Activated CD4-positive, alpha-beta T cell treated with anti-CD3 and anti-CD28 coated beads, Interleukin-2, amount 50 U/mL, for 48 hours (primary cell): ENCODE measurements around the gene UBASH3A.

ENCODE experiments used
- DNase-seq, 2 experiments: peaks; one replicate each; pipeline ENCODE4 v3.0.0-alpha.2; 2020

Gene UBASH3A

GRCh38 chr21:42471716-42472330, 68.1 kb downstream of the UBASH3A start:
- DNase-seq, result no peak

DNA sequence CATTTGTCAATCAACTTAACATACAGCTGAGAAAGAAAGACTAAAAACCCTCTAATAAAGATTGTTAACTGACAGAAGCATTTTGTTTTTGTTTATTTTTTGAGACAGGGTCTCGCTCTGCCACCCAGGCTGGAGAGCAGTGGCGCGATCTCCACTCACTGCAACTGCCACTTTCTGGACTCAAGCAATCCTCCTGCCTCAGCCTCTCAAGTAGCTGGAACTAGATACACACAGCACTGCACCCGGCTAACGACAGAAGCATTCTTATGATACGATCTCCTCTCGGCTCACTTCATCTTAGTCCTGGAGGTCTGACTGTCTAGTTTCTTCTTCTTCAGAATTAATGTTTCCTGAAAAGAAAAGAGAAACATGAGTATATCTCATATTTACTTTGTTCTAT, 68.8 kb downstream of the UBASH3A start:
- no peak for DNase-seq

DNA sequence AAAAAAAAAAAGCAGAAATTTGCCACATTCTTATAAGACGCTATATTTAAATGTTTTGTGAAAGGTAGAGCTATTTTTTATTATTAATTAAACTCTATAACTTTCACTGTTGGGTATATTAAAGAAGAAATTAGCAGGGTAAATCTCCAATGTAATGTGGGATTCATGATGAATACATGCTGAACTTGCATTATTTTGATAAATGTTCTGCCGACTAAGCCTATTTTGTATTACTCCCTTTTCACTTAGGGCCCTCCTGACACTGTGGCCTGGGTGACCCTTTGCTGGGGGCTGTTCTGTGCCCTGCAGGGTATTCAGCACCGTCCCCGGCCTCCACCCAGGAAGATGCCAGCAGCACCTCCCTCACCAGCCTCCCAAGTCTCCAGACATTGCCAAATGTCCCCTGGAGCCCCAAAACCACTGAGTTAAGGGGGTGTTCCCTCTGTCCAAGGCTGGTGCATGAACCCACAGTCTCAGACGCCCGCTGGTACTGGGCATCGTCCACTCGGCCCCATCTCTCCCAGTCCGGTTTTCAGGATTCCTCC, 69.9 kb downstream of the UBASH3A start:
- DNase-seq, result no peak

- DNase-seq, result no peak
Observed at GRCh38 chr21:42474043-42474831, 70.5 kb downstream of the UBASH3A start.

DNA sequence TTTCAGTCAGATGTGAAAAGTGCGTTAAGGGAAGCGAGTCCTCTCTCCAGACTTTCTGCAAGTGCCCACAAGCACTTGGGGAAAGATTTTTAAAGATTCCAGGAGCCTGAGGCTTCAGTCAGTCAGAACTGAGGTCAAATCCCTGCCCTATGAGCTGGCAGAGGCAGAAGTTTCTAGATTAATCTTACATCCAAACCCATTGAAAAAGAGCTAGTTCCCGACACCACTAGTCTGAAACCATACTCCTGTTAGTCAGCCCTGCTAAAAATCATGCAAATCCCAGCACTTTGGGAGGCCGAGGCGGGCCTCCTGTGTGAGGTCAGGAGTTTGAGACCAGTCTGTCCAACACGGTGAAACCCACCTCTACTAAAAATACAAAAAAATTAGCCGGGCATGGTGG, 71.3 kb downstream of the UBASH3A start:
- DNase-seq, result no peak

DNA sequence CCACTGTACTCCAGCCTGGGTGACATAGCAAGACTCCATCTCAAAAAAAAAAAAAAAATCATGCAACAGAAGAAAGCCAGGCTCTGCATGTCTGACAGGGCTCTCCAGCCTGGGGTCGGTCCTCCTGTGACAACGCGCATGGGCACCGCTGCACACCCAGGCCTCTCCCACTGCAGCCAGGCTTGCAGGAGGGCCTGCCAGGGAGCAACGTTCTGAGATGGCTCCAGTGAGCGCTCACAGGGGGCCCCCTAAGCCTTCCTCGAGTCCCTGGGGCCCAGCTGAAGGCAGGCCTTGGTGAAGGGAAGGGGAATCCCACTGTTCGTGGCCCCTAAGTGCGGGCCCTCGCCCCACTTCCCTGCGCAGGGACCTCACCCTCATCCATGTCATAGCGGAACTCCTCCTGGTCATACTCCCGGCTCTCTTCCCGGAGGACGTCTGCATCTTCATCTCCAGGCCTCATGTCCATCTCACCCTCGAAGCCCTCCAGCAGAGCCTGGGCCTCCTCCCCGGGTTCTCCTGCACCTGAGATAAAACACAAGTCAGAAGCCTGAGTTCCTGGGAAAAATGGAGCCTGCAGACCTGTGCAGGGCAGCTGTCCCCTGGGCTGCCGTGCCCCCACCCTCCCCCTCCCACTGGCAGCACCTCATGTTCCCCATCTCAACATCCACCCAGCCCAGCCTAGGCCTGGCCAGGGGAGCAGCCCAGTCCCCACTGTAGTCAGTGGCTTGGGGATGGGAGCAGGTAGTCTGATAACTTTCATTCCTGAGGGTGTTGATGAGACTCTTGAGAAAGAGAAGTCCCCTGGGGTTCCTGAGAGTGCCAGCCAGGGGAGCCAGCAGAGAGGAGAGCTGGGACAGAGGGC, 72.1 kb downstream of the UBASH3A start:
- peak in 1 of 2 experiments; percentile 1 for DNase-seq

GRCh38 chr21:42476388-42477331, 73.0 kb downstream of the UBASH3A start:
- DNase-seq, result peak in 1 of 2 experiments; percentile 1

DNA sequence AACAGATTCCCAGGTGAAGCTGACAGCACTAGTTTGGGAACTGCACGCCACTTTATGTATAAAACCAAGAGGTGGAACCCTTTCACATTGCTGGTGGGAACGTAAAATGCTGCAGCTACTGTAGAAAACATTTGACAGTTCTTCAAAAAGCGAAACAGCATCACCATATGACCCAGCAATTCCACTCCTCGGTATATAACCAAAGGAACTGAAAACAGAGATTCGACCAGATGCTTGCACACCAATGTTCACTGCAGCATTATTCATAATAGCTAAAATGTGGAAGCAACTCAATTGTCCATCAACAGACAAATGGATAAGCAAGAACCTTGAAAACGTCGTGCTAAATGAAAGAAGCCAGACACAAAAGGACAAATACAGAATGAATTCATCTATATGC, 74.8 kb downstream of the UBASH3A start:
- no peak for DNase-seq

GRCh38 chr21:42479582-42479981, 75.9 kb downstream of the UBASH3A start:
- DNase-seq, result no peak

- DNase-seq, result no peak
Observed at GRCh38 chr21:42480736-42481135, 77.0 kb downstream of the UBASH3A start.

DNA sequence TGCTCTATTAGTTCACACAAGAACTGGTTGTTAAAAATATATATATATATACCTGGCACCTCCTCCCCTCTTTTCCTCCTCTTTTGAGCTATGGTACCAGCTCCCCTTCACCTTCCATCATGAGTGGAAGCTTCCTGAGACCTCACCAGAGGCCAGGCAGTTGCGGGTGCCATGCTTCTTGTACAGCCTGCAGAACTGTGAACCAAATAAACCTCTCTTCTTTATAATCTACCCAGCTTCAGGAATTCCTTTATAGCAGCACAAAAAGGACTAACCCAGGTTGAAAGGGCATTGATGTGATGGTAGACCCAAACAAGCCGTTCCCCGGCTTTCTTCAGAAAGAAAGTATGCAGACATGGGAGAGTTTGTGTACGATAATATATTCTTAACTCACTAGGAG, 77.5 kb downstream of the UBASH3A start:
- DNase-seq, result no peak

GRCh38 chr21:42484966-42485365, 81.3 kb downstream of the UBASH3A start:
- no peak for DNase-seq

- no peak for DNase-seq
Observed at GRCh38 chr21:42486072-42486471, 82.4 kb downstream of the UBASH3A start.

DNA sequence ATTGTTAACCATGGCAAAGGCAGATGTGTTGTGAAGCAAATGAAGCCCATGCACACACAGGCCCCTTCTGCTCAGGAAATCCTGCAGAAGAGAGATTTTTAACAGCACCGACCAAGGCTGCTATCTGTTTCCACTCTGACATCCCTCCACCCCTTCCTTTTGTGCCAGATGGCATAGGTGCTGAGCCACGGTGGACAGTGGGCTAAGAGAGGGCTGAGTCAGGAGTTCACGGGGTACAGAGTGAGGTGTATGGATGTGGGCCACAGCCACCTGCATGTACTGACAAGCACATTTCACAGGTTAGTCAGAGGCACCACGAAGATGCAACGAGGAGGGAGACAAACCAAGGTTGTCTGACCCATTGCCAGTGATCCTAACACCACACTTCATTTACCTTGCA, 82.8 kb downstream of the UBASH3A start:
- no peak for DNase-seq

GRCh38 chr21:42489006-42489563, 85.4 kb downstream of the UBASH3A start:
- DNase-seq, result no peak

- DNase-seq, result no peak
Observed at GRCh38 chr21:42489991-42490390, 86.3 kb downstream of the UBASH3A start.

GRCh38 chr21:42490720-42491119, 87.0 kb downstream of the UBASH3A start:
- no peak for DNase-seq

DNA sequence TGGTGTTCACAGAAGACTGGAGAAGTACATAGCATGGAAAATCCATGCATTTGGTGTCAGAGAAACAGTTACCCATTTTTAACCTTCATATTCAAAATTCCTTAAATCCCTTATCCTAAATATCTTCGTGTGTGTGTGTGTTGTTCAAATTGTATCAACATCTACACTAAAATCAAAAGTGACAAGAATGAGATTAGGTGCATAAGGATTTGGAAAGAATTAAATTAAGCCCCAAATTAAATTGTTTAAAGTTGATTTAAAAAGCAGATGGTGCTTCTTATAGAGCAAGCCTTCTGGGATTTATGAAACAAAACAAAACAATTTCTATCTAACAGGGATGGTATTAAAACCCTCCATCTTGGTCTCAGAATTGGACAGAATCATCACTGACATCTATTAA, 87.6 kb downstream of the UBASH3A start:
- no peak for DNase-seq

DNA sequence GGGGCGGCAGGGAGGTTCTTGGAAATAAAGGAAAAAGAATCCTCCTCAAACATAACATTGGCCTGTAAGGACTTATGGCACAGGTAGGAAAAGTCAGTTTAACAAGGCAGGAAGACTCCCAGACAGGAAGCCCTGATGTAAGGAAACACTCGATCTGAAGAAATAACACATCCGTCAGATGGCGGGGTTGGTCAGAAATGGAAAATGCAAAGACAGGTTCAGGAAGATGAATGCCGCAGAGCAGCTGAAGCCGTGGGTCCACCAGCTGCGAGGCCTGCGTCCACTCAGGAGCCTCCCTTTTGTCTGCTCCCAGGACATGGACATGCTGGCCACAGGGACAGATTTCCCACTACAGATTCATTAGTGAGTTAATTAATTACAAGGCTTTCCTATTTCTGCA, 88.5 kb downstream of the UBASH3A start:
- DNase-seq, result no peak

GRCh38 chr21:42493109-42494060, 89.7 kb downstream of the UBASH3A start:
- no peak for DNase-seq

- DNase-seq, result no peak
Observed at GRCh38 chr21:42495027-42495426, 91.3 kb downstream of the UBASH3A start.
